VCaP (cell line): Measurements from ENCODE around the gene DLG2.

Experiments used
- H3K27ac ChIP-seq: fragments of 450-650 bp; 2 replicates; pipeline ENCODE4 v1.5.1; 2017
- TF ChIP-seq, protein P1 (sequence below): fragments of 450-650 bp; conservative IDR thresholded peaks from 2 replicates; pipeline ENCODE4 v1.5.1; 2017; ENCODE audit warnings: mild to moderate bottlenecking, moderate library complexity

DLG2 gene

DNA sequence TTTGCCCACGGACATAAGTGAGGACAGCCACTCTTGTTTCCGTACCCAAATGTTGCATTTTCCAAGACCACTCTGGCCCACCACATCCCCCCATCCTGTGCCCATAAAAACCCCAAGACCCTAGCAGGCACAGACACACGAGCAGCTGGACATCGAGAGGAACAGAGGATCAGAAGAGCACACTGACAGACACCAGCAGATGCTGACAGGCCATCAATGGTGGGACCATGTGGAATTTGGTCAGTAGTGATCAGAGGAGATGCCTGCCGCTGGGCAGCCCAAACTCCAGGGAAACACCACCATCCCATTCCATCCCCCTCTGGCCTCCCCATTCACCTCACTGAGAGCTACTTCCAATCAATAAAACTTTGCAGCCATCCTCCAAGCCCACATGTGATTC is 87.0 kb downstream of the DLG2 start:
- TF ChIP-seq, protein P1, sequence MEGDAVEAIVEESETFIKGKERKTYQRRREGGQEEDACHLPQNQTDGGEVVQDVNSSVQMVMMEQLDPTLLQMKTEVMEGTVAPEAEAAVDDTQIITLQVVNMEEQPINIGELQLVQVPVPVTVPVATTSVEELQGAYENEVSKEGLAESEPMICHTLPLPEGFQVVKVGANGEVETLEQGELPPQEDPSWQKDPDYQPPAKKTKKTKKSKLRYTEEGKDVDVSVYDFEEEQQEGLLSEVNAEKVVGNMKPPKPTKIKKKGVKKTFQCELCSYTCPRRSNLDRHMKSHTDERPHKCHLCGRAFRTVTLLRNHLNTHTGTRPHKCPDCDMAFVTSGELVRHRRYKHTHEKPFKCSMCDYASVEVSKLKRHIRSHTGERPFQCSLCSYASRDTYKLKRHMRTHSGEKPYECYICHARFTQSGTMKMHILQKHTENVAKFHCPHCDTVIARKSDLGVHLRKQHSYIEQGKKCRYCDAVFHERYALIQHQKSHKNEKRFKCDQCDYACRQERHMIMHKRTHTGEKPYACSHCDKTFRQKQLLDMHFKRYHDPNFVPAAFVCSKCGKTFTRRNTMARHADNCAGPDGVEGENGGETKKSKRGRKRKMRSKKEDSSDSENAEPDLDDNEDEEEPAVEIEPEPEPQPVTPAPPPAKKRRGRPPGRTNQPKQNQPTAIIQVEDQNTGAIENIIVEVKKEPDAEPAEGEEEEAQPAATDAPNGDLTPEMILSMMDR, result no peak
- no peak overlapping the region for H3K27ac ChIP-seq

DNA sequence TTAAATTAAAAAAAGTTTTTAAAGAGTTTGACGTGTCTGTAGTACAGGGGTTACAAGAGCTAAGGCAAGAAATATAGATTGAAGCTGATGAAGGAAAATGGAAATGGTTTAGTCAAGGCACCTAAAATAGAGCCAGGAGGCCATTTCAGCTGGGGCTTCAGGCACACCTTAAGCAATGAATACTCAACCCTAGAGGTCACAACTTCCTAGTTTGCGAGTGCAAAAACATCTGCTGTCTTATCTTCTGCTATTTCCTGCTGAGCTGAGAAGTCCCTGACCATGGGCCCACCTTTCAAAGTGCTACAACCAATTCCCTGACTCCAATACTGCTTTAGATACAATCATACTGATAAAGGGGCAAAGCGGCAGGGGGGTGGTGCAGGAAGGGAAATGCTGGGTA is 87.4 kb downstream of the DLG2 start:
- TF ChIP-seq, protein P1, result no peak

DNA sequence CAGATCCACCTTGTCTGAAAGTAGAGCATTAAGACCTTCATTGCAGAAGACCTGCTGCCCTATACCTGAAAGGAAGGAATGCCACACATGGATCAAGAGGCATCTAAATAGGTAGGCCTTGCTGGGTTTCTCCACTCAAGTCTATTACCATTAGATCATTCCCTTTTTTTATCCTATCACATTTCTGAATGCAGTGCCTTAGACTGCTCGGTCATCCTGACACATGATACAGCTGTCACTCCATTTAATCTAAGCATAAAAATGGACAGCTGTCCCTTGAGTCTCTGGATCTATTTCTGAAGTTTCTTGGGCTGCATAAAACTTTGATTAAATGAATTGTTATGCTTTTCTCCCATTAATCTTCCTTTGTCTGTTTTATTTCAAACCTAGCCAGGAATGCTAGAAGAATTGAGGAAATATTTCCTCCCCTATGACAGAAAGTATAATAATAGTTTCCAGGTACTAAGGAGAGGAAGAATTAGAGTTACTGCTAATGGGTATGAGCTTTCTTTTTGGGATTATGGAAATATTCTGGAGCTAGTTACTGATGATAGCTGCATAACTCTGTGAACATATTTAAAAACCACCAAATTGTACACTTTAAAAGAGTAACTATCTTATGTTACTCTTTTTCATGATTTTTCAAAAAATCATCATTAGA is 88.0 kb downstream of the DLG2 start:
- H3K27ac ChIP-seq, result no peak overlapping the region
- TF ChIP-seq, protein P1, result no peak

More for the DNA sequence above, 87.4 kb downstream of the DLG2 start:
- no peak overlapping the region for H3K27ac ChIP-seq

DNA sequence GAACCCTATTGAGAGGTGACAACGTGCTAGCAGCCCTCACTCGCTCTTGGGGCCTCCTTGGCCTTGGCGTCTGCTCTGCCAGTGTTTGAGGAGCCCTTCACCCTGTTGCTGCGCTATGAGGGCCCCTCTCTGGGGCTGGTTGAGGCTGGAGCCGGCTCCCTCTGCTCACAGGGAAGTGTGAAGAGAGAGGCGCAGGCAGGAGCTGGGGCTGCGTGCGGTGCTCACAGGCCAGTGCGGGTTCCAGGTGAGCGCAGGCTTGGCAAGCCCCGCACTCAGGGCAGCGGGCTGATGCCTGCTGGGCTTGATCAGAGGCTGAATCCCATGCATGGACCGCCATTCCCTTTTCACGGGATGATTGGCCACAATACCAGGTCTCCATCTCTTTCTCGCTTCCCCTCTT is 90.7 kb downstream of the DLG2 start:
- no peak overlapping the region for H3K27ac ChIP-seq
- TF ChIP-seq, protein P1, result no peak

DNA sequence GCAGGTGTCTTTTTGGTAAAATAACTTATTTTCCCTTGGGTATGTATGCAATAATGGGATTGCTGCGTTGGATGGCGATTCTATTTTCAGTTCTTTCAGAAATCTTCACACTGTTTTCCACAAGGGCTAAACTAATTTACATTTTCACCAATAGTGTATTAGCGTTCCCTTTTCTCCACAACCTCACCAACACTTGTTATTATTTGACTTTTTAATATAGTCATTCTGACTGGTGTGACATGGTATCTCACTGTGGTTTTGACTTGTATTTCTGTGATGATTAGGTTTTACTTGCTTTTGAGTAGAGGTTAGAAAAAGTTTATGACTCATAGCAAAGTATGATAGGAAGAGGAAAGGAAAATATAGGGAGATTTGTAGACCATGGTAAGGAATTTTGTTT is 92.3 kb downstream of the DLG2 start:
- no peak overlapping the region for H3K27ac ChIP-seq
- TF ChIP-seq, protein P1, result no peak

DNA sequence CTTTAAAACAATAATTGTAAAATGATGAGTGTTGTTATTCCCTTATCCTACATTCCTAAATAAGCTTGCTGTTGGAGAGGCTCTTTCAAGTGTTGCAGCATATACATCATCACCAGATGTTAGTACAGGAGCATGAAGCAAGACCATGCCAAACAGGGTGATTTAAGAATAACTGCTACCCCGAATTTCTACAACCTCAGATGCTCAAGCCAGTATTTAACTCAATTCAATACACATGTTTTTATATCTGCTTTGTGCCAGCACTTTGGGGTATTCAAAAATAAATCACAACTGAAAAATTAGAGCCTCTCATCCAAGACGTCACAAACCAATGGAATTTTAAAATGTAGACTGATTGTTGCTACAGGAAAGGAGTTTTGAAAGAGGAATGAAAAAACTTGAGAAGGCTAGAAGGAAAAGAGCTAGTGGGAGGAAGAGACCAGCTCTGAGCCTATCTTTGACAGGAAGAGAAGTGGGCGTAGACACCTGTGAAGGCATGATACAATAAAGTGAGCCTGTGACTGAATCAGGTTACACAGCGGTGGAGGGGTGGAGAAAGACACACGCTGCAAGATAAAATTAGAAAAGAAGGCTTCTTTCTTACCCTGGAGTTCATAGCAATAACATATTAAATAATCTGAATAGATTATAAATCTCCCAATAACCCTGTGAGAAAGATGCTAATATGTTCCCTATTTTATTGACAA is 95.8 kb downstream of the DLG2 start:
- H3K27ac ChIP-seq, result no peak overlapping the region

DNA sequence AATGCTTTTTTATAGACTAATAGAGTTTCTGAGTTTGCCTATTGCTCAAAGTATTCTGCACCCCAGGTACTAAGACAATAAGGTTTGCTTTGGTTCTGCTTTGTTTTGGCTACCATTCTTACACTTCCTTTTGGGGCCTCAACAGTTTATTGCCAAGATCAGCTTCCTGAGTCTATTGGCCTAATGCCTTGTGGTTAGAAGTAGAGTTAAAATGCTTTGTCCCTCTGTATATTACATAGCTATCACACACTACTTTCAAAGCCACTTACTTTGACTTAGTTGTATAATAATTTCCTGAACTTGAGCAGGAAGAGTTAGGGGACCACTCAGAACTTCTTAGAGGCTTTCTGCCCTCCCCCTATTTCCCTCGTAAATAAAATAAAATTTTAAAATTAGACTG is 96.5 kb downstream of the DLG2 start:
- H3K27ac ChIP-seq, result no peak overlapping the region
- TF ChIP-seq, protein P1, result no peak

More for the DNA sequence above, 95.8 kb downstream of the DLG2 start:
- TF ChIP-seq, protein P1, result no peak
